Mucosa of descending colon (tissue), 3 donors: ENCODE data around the gene KLF8. TPM values are rescaled to one million over a fixed set of nuclear protein-coding genes. Genes with fewer than 3 reads are reported as not detected.
A peak's percentile ranks its signal among the peaks of the same experiment; 100 is the strongest.

Experiments
- ATAC-seq: fragments of 200-7000 bp; cut with Tn5 transposase; one replicate; pipeline ENCODE4 v1.9.1; 2020; ENCODE audit warnings: mild to moderate bottlenecking, moderate library complexity
- DNase-seq, 3 donors: peaks; one replicate each; pipeline ENCODE4 v3.0.0-alpha.2; 2020
- H3K36me3 ChIP-seq: fragments of 200-600 bp; one replicate; pipeline ENCODE4 v1.8.0; 2021; ENCODE audit warnings: low read depth, mild to moderate bottlenecking
- H3K4me1 ChIP-seq: fragments of 200-600 bp; one replicate; pipeline ENCODE4 v1.8.0; 2021; ENCODE audit warnings: low read depth, mild to moderate bottlenecking
- H3K4me3 ChIP-seq: fragments of 200-600 bp; one replicate; pipeline ENCODE4 v1.8.0; 2021; ENCODE audit warnings: mild to moderate bottlenecking
- H3K9me3 ChIP-seq: fragments of 200-600 bp; one replicate; pipeline ENCODE4 v1.8.0; 2021; ENCODE audit warnings: mild to moderate bottlenecking
- CTCF ChIP-seq: fragments of 200-600 bp; IDR thresholded peaks from one replicate; pipeline ENCODE4 v1.8.0; 2022; ENCODE audit warnings: antibody characterized with exemption, mild to moderate bottlenecking
- intact Hi-C, 2 donors: fragments of 100-400 bp; cut with DNase I in 1 of 2; cut with micrococcal nuclease in 1 of 2; formaldehyde crosslinking; loops; one replicate each; pipeline versions ENCODE4 v1.11.0 to v1.11.1; 2022; cut with DNase I, micrococcal nuclease
- total RNA-seq, 3 donors: library from RNA; stranded (reverse); fragmentation: NEBNext Ultra II Directional in 2 of 3; extraction: Animal tissue kit (Norgen Biotek cat#: 25700) in 2 of 3; gene quantifications; one replicate each; pipeline versions ENCODE4 v1.2.1 to v1.2.4, GENCODE V29; 2021 to 2023
- donor health status: DM: no; HTN: no; CAD: no; lungs with moderate emphysema.
- donor health status: DM: no; HTN: no; CAD: no.
- donor health status: DM: no; HTN: yes; CAD: no.

Gene KLF8
- total RNA-seq, 3 donors from 2014 or later: 3.0 to 9.2 (median 6.5) TPM

GRCh38 chrX:56233682-56234081 lies 1.5 kb downstream of the KLF8 start:
- TF ChIP-seq CTCF: no peak
- no peak overlapping the region for H3K4me3 ChIP-seq
- peaks cover 3% of the 10 kb centered on the region for H3K4me1 ChIP-seq
- ATAC-seq (peak; percentile 71), DNase-seq (peak; percentile 51 to 62 (median 53))
- H3K9me3 ChIP-seq: no peaks in the 10 kb centered on the region
- H3K36me3 ChIP-seq: no peaks in the 10 kb centered on the region
- intact Hi-C loops: no loop called here

- Histone ChIP-seq H3K4me1 (no peaks in the 10 kb centered on the region), H3K36me3 (no peaks in the 10 kb centered on the region), H3K9me3 (no peaks in the 10 kb centered on the region), H3K4me3 (no peak overlapping the region)
- peak; percentile 84 for ATAC-seq
- intact Hi-C loops: no loop called here
- TF ChIP-seq CTCF: no peak
- DNase-seq: peak in 2 of 3 donors; percentile 54
Measured at GRCh38 chrX:56248492-56248891, 16.3 kb downstream of the KLF8 start.

- Histone ChIP-seq H3K4me1 (no peaks in the 10 kb centered on the region), H3K36me3 (no peaks in the 10 kb centered on the region), H3K9me3 (no peaks in the 10 kb centered on the region), H3K4me3 (no peak overlapping the region)
- TF ChIP-seq CTCF: no peak
- DNase-seq: no peak
- intact Hi-C loops: no loop called here
- ATAC-seq: no peak
Measured at GRCh38 chrX:56253832-56254703, 21.9 kb downstream of the KLF8 start.

- intact Hi-C loops: no loop called here
- no peak for TF ChIP-seq CTCF
- no peak for ATAC-seq
Measured at GRCh38 chrX:56268888-56269287, 36.7 kb downstream of the KLF8 start.

GRCh38 chrX:56278692-56279091 lies 46.5 kb downstream of the KLF8 start:
- Histone ChIP-seq H3K36me3 (no peaks in the 10 kb centered on the region), H3K4me3 (no peak overlapping the region), H3K9me3 (no peaks in the 10 kb centered on the region), H3K4me1 (no peaks in the 10 kb centered on the region)
- intact Hi-C loops: no loop called here
- no peak for TF ChIP-seq CTCF
- no peak for ATAC-seq
- no peak for DNase-seq

More at GRCh38 chrX:56268888-56269287, 36.7 kb downstream of the KLF8 start:
- H3K36me3 ChIP-seq: no peaks in the 10 kb centered on the region
- DNase-seq: no peak
- no peaks in the 10 kb centered on the region for H3K4me1 ChIP-seq
- H3K9me3 ChIP-seq: no peaks in the 10 kb centered on the region
- no peak overlapping the region for H3K4me3 ChIP-seq
